Endothelial cell of umbilical vein (primary cell): ENCODE results near the gene SSNA1. TPM values are rescaled to one million over a fixed set of nuclear protein-coding genes. Genes with fewer than 3 reads are reported as not detected.

Experiments used
- BruUV-seq: library from RNA; stranded (reverse); fragments of 400-500 nt; replicated peaks from 2 replicates; lab custom pipeline; 2021; lab: Mats Ljungman, UMichigan
- CTCF ChIA-PET: fragments of 300-600, 350-600 bp; sonication (Branson Sonifier 250); formaldehyde crosslinking; loops from one replicate; lab custom pipeline; 2021; ENCODE audit warnings: antibody characterized with exemption, inconsistent platforms; lab: Charles Lee
- POLR2A ChIA-PET: fragments of 300-600, 350-600 bp; sonication (Branson Sonifier 250); formaldehyde crosslinking; loops from one replicate; lab custom pipeline; 2021; ENCODE audit warnings: antibody characterized with exemption, inconsistent platforms; lab: Charles Lee
- DNase-seq: peaks from one replicate; pipeline ENCODE4 v3.0.0-alpha.2; 2011; ENCODE audit warnings: low read depth, low spot score
- FAIRE-seq: peaks from 2 replicates; lab custom pipeline; 2011; peaks lifted over from hg19 to GRCh38; lab: Jason Lieb, UNC
- H2AFZ ChIP-seq: 2 replicates; pipeline ENCODE4 v1.6.0; 2012; ENCODE audit warnings: low read depth, low read length, control low read depth, inconsistent platforms
- H3K27ac ChIP-seq: 2 replicates; pipeline ENCODE4 v1.5.1; 2011; ENCODE audit warnings: low read depth, mild to moderate bottlenecking, control low read depth, low read length, moderate library complexity; ENCODE audit not compliant: insufficient read depth
- H3K27me3 ChIP-seq, 2 experiments: 2 replicates each; pipeline versions ENCODE4 v1.6.0 to v1.6.1; 2011; ENCODE audit warnings: low read length in 2 of 2, mixed read lengths in 1 of 2; ENCODE audit not compliant: control insufficient read depth in 2 of 2, insufficient read depth in 2 of 2
- H3K36me3 ChIP-seq, 2 experiments: 2 replicates in 1 of 2; 3 replicates in 1 of 2; pipeline ENCODE4 v1.5.1; 2011; ENCODE audit warnings: low read length in 2 of 2, mild to moderate bottlenecking in 1 of 2, moderate library complexity in 1 of 2; ENCODE audit not compliant: control insufficient read depth in 2 of 2, insufficient read depth in 2 of 2; ENCODE audit errors: extremely low read depth in 1 of 2
- H3K4me1 ChIP-seq: 3 replicates; pipeline ENCODE4 v1.5.1; 2011; ENCODE audit warnings: mild to moderate bottlenecking, low read length; ENCODE audit not compliant: control insufficient read depth, insufficient read depth; ENCODE audit errors: extremely low read depth
- H3K4me2 ChIP-seq: 2 replicates; pipeline ENCODE4 v1.6.1; 2011; ENCODE audit warnings: low read length, control low read depth, mixed read lengths; ENCODE audit not compliant: insufficient read depth
- H3K4me3 ChIP-seq, 3 experiments: fragments of 200-600 bp in 1 of 3; sonication (generic), shearing (Covaris generic) in 1 of 3; replicated peaks in 1 of 3; 2 replicates each; pipeline ENCODE4 v1.5.1; 2011 to 2016; ENCODE audit warnings: control low read depth in 3 of 3, low read length in 3 of 3, mild to moderate bottlenecking in 2 of 3, inconsistent platforms in 1 of 3, low read depth in 1 of 3, moderate library complexity in 1 of 3; ENCODE audit not compliant: insufficient read depth in 1 of 3
- H3K79me2 ChIP-seq: 2 replicates; pipeline ENCODE4 v1.6.0; 2012; ENCODE audit warnings: low read length, inconsistent platforms; ENCODE audit not compliant: control insufficient read depth, insufficient read depth
- H3K9ac ChIP-seq: replicated peaks from 2 replicates; pipeline ENCODE3; 2011; ENCODE audit warnings: low read length, control low read depth; ENCODE audit not compliant: insufficient read depth; ENCODE audit errors: extremely low read depth
- H3K9me1 ChIP-seq: replicated peaks from 3 replicates; pipeline ENCODE4 v1.6.0; 2011; ENCODE audit warnings: mild to moderate bottlenecking, low read length; ENCODE audit not compliant: control insufficient read depth, insufficient read depth; ENCODE audit errors: extremely low read depth
- H3K9me3 ChIP-seq: replicated peaks from 2 replicates; pipeline ENCODE4 v1.5.1; 2012; ENCODE audit warnings: low read length, inconsistent platforms; ENCODE audit not compliant: control insufficient read depth, insufficient read depth
- H4K20me1 ChIP-seq: replicated peaks from 2 replicates; pipeline ENCODE3; 2011; ENCODE audit warnings: mild to moderate bottlenecking, low read length; ENCODE audit not compliant: control insufficient read depth, insufficient read depth; ENCODE audit errors: extremely low read depth
- EZH2 ChIP-seq: IDR thresholded peaks from 2 replicates; pipeline ENCODE4 v1.6.1; 2012; ENCODE audit warnings: borderline replicate concordance, low read depth, mild to moderate bottlenecking, moderate library complexity, low read length, inconsistent platforms; ENCODE audit not compliant: severe bottlenecking
- FOS ChIP-seq: IDR thresholded peaks from 2 replicates; pipeline ENCODE4 v1.6.1; 2011; ENCODE audit warnings: mild to moderate bottlenecking, low read length, moderate library complexity, borderline replicate concordance; ENCODE audit not compliant: insufficient read depth
- GATA2 ChIP-seq: IDR thresholded peaks from 2 replicates; pipeline ENCODE4 v1.7.0; 2011; ENCODE audit warnings: low read depth, mild to moderate bottlenecking, moderate library complexity, mixed read lengths, low read length; ENCODE audit not compliant: insufficient read length, insufficient read depth
- JUN ChIP-seq: IDR thresholded peaks from 2 replicates; pipeline ENCODE4 v1.6.1; 2011; ENCODE audit warnings: borderline replicate concordance, low read depth; ENCODE audit not compliant: insufficient read length, insufficient read depth
- MYC ChIP-seq: IDR thresholded peaks from one replicate; pipeline ENCODE4 v1.6.1; 2011; ENCODE audit warnings: mild to moderate bottlenecking, low read depth, low read length
- POLR2A ChIP-seq: IDR thresholded peaks from 2 replicates; pipeline ENCODE4 v1.6.1; 2012; ENCODE audit warnings: low read depth, mild to moderate bottlenecking, control low read depth, low read length
- POLR2AphosphoS5 ChIP-seq: IDR thresholded peaks from 2 replicates; pipeline ENCODE4 v1.6.1; 2012; ENCODE audit warnings: low read depth, mild to moderate bottlenecking, control low read depth, low read length, moderate library complexity; ENCODE audit not compliant: insufficient read depth
- dilution Hi-C: fragments of 300-500 bp; cut with MboI; formaldehyde crosslinking; loops from one replicate; pipeline ENCODE4 v1.15.0; 2019; ENCODE audit warnings: low sequenced_read_pairs; ENCODE audit not compliant: extremely low pct_ligation_motif_present
- intact Hi-C: fragments of 100-400 bp; cut with micrococcal nuclease; formaldehyde crosslinking; loops from one replicate; pipeline ENCODE4 v1.10.0; 2022
- polyA plus RNA-seq, 4 experiments: library from polyadenylated mRNA; depleted of rRNA in 3 of 4; stranded (reverse) in 3 of 4; unstranded in 1 of 4; fragments of >200 nt; gene quantifications; 2 replicates each; pipeline versions ENCODE4 v1.2.1 to v1.2.3, GENCODE V29; 2011 to 2012; ENCODE audit warnings: missing spikeins in 1 of 4
- total RNA-seq: library from RNA; stranded (reverse); gene quantifications from 2 replicates; pipeline ENCODE4 v1.2.3, GENCODE V29; 2021
- TF ChIP-seq, protein P1 (sequence below), 2 donors: IDR thresholded peaks; 1 replicate in 1 of 2; 2 replicates in 1 of 2; pipeline ENCODE4 v1.5.1; 2011; ENCODE audit warnings: low read length in 2 of 2, mild to moderate bottlenecking in 2 of 2, moderate library complexity in 2 of 2, control low read depth in 1 of 2, inconsistent platforms in 1 of 2, low read depth in 1 of 2; ENCODE audit not compliant: insufficient read depth in 1 of 2; ENCODE audit errors: extremely low read depth in 1 of 2
- TF ChIP-seq, protein P2 (sequence below): IDR thresholded peaks from 2 replicates; pipeline ENCODE4 v1.6.1; 2011; ENCODE audit not compliant: insufficient read depth, insufficient read length

SSNA1 gene
- total and polyA plus RNA-seq, 2 donors (not counting 3 experiments of a cell fraction or from before 2014, with no cell fraction given), result 89.0 to 146 TPM

DNA sequence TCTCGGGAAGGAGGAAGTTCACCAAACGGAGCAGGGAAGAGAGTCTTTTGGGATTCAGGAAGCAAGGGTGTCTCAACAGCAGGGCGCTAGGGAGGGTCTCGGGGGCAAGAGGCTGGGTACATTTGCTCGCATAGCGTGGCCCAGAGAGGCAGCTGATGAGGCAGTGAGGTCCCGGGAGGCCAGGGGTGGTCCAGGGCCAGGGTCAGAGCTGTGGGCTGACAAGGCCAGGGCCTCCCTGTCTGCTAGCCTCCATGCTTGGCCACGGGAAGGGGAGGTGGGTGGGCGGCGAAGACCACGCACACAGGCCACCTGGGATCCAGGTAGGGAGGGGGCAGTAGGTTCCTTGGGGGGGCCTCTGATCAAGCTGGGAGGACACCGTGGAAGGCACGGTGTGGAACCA is 23.1 kb downstream of the SSNA1 start:
- Histone ChIP-seq H3K9ac (no peak overlapping the region), H3K9me1 (no peaks in the 10 kb centered on the region), H3K9me3 (no peaks in the 10 kb centered on the region), H3K4me2 (no peak overlapping the region), H3K27me3 (no peaks in the 10 kb centered on the region), H3K4me3 (no peak overlapping the region), H3K27ac (no peak overlapping the region), H3K4me1 (peaks cover 2% of the 10 kb centered on the region), H3K79me2 (peaks cover 8% of the 10 kb centered on the region), H4K20me1 (no peaks in the 10 kb centered on the region), H2AFZ (no peak overlapping the region), H3K36me3 (peaks cover 0 to 7% of the 10 kb centered on the region in 2 experiments)
- dilution Hi-C loops, result no loop called here
- DNase-seq (no peak), FAIRE-seq (no peak)
- ChIA-PET CTCF (interaction anchor here (1.1 kb wide), 1 partner anchor 23 kb away, joined by 3 read pairs; the partner anchor contains the start of genes ANAPC2 and SSNA1), POLR2A (no interaction called here)
- intact Hi-C loops, result no loop called here
- BruUV-seq, result no TSS peak
- TF ChIP-seq FOS, result no peak
- no peak for TF ChIP-seq POLR2A
- TF ChIP-seq, protein P1, sequence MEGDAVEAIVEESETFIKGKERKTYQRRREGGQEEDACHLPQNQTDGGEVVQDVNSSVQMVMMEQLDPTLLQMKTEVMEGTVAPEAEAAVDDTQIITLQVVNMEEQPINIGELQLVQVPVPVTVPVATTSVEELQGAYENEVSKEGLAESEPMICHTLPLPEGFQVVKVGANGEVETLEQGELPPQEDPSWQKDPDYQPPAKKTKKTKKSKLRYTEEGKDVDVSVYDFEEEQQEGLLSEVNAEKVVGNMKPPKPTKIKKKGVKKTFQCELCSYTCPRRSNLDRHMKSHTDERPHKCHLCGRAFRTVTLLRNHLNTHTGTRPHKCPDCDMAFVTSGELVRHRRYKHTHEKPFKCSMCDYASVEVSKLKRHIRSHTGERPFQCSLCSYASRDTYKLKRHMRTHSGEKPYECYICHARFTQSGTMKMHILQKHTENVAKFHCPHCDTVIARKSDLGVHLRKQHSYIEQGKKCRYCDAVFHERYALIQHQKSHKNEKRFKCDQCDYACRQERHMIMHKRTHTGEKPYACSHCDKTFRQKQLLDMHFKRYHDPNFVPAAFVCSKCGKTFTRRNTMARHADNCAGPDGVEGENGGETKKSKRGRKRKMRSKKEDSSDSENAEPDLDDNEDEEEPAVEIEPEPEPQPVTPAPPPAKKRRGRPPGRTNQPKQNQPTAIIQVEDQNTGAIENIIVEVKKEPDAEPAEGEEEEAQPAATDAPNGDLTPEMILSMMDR (IDR thresholded peaks at IDR 0.05; ENCODE audit: extremely low read depth in 1 of 2, insufficient read depth in 1 of 2, low read depth in 1 of 2, low read length in 2 of 2), result no peak
- TF ChIP-seq POLR2AphosphoS5, result no peak
- no peak for TF ChIP-seq GATA2
- no peak for TF ChIP-seq EZH2
- no peak for TF ChIP-seq MYC
- TF ChIP-seq, protein P2, sequence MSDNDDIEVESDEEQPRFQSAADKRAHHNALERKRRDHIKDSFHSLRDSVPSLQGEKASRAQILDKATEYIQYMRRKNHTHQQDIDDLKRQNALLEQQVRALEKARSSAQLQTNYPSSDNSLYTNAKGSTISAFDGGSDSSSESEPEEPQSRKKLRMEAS, result no peak
- TF ChIP-seq JUN, result no peak
